OCI-LY3 (cell line): ENCODE measurements around the gene ARSJ.

Experiments
- H2AFZ ChIP-seq: fragments of 200-600, 300-600 bp; shearing (Covaris generic); 2 replicates; pipeline ENCODE4 v1.6.0; 2014; ENCODE audit warnings: antibody characterized with exemption, low read depth, low read length
- H3K27ac ChIP-seq: fragments of 200-600, 300-600 bp; sonication (generic); 2 replicates; pipeline ENCODE4 v1.5.1; 2014; ENCODE audit warnings: mild to moderate bottlenecking, low read length, moderate library complexity, mixed read lengths
- H3K27me3 ChIP-seq: fragments of 200-600, 300-600 bp; sonication (generic); 2 replicates; pipeline ENCODE4 v1.6.1; 2014; ENCODE audit warnings: low read depth, low read length, mixed read lengths
- H3K36me3 ChIP-seq: fragments of 200-600, 300-600 bp; sonication (generic); replicated peaks from 2 replicates; pipeline ENCODE3; 2014; ENCODE audit warnings: low read depth, low read length, mixed read lengths
- H3K4me1 ChIP-seq: fragments of 300-600, 200-600 bp; sonication (generic); 2 replicates; pipeline ENCODE4 v1.6.1; 2014; ENCODE audit warnings: low read length, mixed read lengths
- H3K4me2 ChIP-seq: fragments of 200-600, 300-600 bp; sonication (generic); 2 replicates; pipeline ENCODE4 v1.6.1; 2014; ENCODE audit warnings: low read length, mixed read lengths
- H3K4me3 ChIP-seq: fragments of 300-600, 200-600 bp; sonication (generic); 2 replicates; pipeline ENCODE4 v1.5.1; 2014; ENCODE audit warnings: antibody characterized with exemption, mild to moderate bottlenecking, low read length, moderate library complexity
- H3K79me2 ChIP-seq: fragments of 300-600, 200-600 bp; shearing (Covaris generic); 2 replicates; pipeline ENCODE4 v1.6.1; 2014; ENCODE audit warnings: mild to moderate bottlenecking, low read length, mixed read lengths
- H3K9ac ChIP-seq: fragments of 300-600, 200-600 bp; shearing (Covaris generic); 2 replicates; pipeline ENCODE4 v1.6.0; 2014; ENCODE audit warnings: mild to moderate bottlenecking, low read length, moderate library complexity
- H3K9me3 ChIP-seq: fragments of 200-600, 300-600 bp; shearing (Covaris generic); 2 replicates; pipeline ENCODE4 v1.6.1; 2014; ENCODE audit warnings: low read length, mixed read lengths; ENCODE audit not compliant: insufficient read depth
- H4K20me1 ChIP-seq: fragments of 200-600, 300-600 bp; sonication (generic); 2 replicates; pipeline ENCODE4 v1.6.1; 2016; ENCODE audit warnings: low read length, mixed read lengths; ENCODE audit not compliant: insufficient read depth
- EZH2phosphoT487 ChIP-seq: fragments of 200-600 bp; shearing (Covaris generic); IDR thresholded peaks from 2 replicates; pipeline ENCODE4 v1.6.1; 2018; ENCODE audit warnings: antibody characterized with exemption, mixed run types, low read depth
- TF ChIP-seq, protein P1 (sequence below): fragments of 200-600, 300-600 bp; sonication (generic); IDR thresholded peaks from 2 replicates; pipeline ENCODE4 v1.5.1; 2014; ENCODE audit warnings: antibody characterized with exemption, low read length, low read depth

The ARSJ gene

DNA sequence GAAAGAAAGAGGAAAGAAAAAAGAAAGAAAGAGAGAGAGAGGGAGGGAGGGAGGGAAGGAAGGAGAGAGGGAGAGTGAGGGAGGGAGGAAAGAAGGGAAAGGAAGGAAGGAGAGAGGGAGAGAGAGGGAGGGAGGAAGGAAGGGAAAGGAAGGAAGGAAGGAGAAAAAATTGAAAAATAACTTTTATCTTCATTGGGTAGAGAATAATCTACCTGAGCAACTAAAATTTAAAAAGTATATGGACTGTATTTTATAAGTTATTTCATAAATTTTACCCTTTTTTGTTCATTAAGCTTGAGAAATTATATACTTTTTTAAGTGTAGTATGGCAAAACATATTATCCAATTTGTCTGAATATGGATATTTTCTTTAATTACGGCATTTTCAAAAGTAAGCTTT lies 32.0 kb downstream of the ARSJ start:
- no peaks in the 10 kb centered on the region for H3K4me1 ChIP-seq
- H3K9ac ChIP-seq, result no peak overlapping the region
- H3K4me3 ChIP-seq, result no peak overlapping the region
- TF ChIP-seq, protein P1, sequence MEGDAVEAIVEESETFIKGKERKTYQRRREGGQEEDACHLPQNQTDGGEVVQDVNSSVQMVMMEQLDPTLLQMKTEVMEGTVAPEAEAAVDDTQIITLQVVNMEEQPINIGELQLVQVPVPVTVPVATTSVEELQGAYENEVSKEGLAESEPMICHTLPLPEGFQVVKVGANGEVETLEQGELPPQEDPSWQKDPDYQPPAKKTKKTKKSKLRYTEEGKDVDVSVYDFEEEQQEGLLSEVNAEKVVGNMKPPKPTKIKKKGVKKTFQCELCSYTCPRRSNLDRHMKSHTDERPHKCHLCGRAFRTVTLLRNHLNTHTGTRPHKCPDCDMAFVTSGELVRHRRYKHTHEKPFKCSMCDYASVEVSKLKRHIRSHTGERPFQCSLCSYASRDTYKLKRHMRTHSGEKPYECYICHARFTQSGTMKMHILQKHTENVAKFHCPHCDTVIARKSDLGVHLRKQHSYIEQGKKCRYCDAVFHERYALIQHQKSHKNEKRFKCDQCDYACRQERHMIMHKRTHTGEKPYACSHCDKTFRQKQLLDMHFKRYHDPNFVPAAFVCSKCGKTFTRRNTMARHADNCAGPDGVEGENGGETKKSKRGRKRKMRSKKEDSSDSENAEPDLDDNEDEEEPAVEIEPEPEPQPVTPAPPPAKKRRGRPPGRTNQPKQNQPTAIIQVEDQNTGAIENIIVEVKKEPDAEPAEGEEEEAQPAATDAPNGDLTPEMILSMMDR, result no peak
- no peak for TF ChIP-seq EZH2phosphoT487
- H4K20me1 ChIP-seq, result no peaks in the 10 kb centered on the region
- no peak overlapping the region for H3K4me2 ChIP-seq
- no peaks in the 10 kb centered on the region for H3K9me3 ChIP-seq
- no peak overlapping the region for H2AFZ ChIP-seq
- no peaks in the 10 kb centered on the region for H3K36me3 ChIP-seq
- no peaks in the 10 kb centered on the region for H3K79me2 ChIP-seq
- no peak overlapping the region for H3K27ac ChIP-seq
- 0 out of 2 replicates have a peak, but pooled peaks cover 10% of the 10 kb centered on the region for H3K27me3 ChIP-seq

DNA sequence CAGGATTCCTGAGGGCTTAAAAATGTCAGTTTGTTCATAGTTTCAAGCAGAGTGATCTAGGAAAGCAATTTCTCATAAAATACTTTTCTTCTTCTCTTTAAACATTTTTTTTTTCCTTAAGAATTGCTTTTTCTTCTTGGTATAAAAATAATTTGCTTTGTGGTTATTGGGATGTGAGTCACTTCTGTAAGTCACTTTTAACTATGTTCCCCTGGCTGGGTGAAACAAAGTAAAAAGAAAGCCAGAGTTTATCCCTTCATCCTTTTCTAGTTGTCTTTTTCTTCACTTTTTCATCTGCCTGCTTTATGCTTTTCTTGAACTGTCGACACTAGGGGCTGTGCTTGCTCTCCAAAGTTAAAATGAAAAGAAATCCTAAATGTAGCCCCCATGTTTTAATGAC lies 33.5 kb downstream of the ARSJ start:
- Histone ChIP-seq H3K27me3 (0 out of 2 replicates have a peak, but pooled peaks cover 3% of the 10 kb centered on the region), H3K79me2 (no peaks in the 10 kb centered on the region), H3K27ac (no peak overlapping the region), H4K20me1 (no peaks in the 10 kb centered on the region), H3K9me3 (no peaks in the 10 kb centered on the region), H3K9ac (no peak overlapping the region), H2AFZ (no peak overlapping the region), H3K4me1 (no peaks in the 10 kb centered on the region), H3K4me2 (no peak overlapping the region), H3K4me3 (no peak overlapping the region), H3K36me3 (no peaks in the 10 kb centered on the region)
- TF ChIP-seq, protein P1, result no peak
- no peak for TF ChIP-seq EZH2phosphoT487

DNA sequence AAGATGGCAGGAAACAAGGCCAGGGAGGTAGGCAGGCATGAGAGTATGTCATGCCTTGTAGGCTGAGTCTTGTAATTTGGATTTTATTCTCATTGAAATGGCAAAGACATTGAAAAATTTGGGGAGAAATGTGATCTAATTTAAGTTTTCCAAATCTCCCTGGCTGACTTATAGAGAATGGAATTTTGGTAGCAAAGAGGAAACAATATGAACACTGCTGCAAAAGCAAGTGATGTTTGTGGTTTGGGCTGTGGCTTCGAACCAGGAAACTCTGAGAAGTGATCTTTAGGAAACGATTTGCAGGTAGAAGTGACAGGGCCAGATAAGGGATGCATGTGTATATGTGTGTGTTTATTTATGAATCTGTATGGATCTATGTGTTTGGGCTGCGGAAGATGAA lies 35.6 kb downstream of the ARSJ start:
- no peak for TF ChIP-seq EZH2phosphoT487
- TF ChIP-seq, protein P1, result no peak
- H3K4me2 ChIP-seq, result no peak overlapping the region
- H3K9ac ChIP-seq, result no peak overlapping the region
- H3K4me1 ChIP-seq, result no peaks in the 10 kb centered on the region
- H4K20me1 ChIP-seq, result no peaks in the 10 kb centered on the region
- no peak overlapping the region for H2AFZ ChIP-seq
- no peak overlapping the region for H3K27ac ChIP-seq
- H3K27me3 ChIP-seq, result 0 out of 2 replicates have a peak, but pooled peaks cover 3% of the 10 kb centered on the region
- no peaks in the 10 kb centered on the region for H3K79me2 ChIP-seq
- no peaks in the 10 kb centered on the region for H3K9me3 ChIP-seq
- no peaks in the 10 kb centered on the region for H3K36me3 ChIP-seq
- H3K4me3 ChIP-seq, result no peak overlapping the region

DNA sequence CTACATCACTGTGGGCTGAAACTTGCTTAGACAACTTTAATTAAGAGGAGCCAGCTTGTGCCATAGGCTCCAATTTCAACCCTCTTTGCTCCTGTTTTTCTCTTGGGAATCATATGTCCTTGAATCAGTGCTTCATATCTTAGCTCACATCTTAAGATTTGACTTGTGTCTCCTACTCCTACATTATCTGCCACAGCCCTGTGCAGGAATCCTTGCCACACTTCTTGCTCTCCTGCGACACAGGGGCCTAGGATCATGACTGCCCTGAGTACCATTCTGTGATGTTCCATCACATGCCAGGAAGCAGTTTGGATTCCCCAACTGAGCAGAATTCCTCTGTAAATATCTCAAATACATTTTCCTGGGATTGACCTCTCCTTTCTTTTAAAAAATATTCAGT lies 36.4 kb downstream of the ARSJ start:
- H3K27ac ChIP-seq, result no peak overlapping the region
- H3K9me3 ChIP-seq, result no peaks in the 10 kb centered on the region
- no peaks in the 10 kb centered on the region for H3K4me1 ChIP-seq
- H3K27me3 ChIP-seq, result 0 out of 2 replicates have a peak, but pooled peaks cover 3% of the 10 kb centered on the region
- no peak overlapping the region for H3K4me2 ChIP-seq
- no peaks in the 10 kb centered on the region for H3K79me2 ChIP-seq
- no peak overlapping the region for H3K4me3 ChIP-seq
- no peak overlapping the region for H2AFZ ChIP-seq
- no peaks in the 10 kb centered on the region for H4K20me1 ChIP-seq
- TF ChIP-seq EZH2phosphoT487, result no peak
- TF ChIP-seq, protein P1, result no peak
- H3K36me3 ChIP-seq, result no peaks in the 10 kb centered on the region
- no peak overlapping the region for H3K9ac ChIP-seq
